Activated CD8-positive, alpha-beta T cell treated with anti-CD3 and anti-CD28 coated beads for 36 hours (primary cell): ENCODE data around the gene SIAE. TPM values are rescaled to one million over a fixed set of nuclear protein-coding genes. Genes with fewer than 3 reads are reported as not detected.

Experiments used
- ATAC-seq: fragments of 200-7000 bp; cut with Tn5 transposase; one replicate; pipeline ENCODE4 v1.10.0; 2021; ENCODE audit warnings: mild to moderate bottlenecking, moderate library complexity
- CTCF ChIA-PET: fragments of 350-600 bp; sonication (Branson Sonifier 250); formaldehyde crosslinking; loops from one replicate; lab custom pipeline; 2021; ENCODE audit warnings: antibody characterized with exemption; lab: Charles Lee
- POLR2A ChIA-PET: fragments of 350-600 bp; sonication (Branson Sonifier 250); formaldehyde crosslinking; loops from one replicate; lab custom pipeline; 2021; ENCODE audit warnings: antibody characterized with exemption; lab: Charles Lee
- DNase-seq: peaks from one replicate; pipeline ENCODE4 v3.0.0-alpha.2; 2020
- H3K27ac Mint-ChIP-seq: one replicate; pipeline ENCODE4 v1.8.0; 2021; ENCODE audit warnings: mild to moderate bottlenecking, mixed read lengths
- H3K27me3 Mint-ChIP-seq: one replicate; pipeline ENCODE4 v1.8.0; 2021; ENCODE audit warnings: mixed read lengths
- H3K36me3 Mint-ChIP-seq: one replicate; pipeline ENCODE4 v1.8.0; 2021; ENCODE audit warnings: low read depth, mixed read lengths
- H3K4me1 Mint-ChIP-seq: one replicate; pipeline ENCODE4 v1.8.0; 2021; ENCODE audit warnings: low read depth, mixed read lengths
- H3K4me3 Mint-ChIP-seq: one replicate; pipeline ENCODE4 v1.8.0; 2021; ENCODE audit warnings: mild to moderate bottlenecking, moderate library complexity, mixed read lengths
- H3K9me3 Mint-ChIP-seq: one replicate; pipeline ENCODE4 v1.8.0; 2021; ENCODE audit warnings: mixed read lengths
- intact Hi-C: fragments of 100-400 bp; cut with micrococcal nuclease; formaldehyde crosslinking; loops from one replicate; pipeline ENCODE4 v1.10.0; 2022
- total RNA-seq, 2 experiments: library from RNA; stranded (reverse); gene quantifications; one replicate each; pipeline ENCODE4 v1.2.3, GENCODE V29; 2021
- TF ChIP-seq, protein P1 (sequence below): fragments of 200-600 bp; IDR thresholded peaks from one replicate; pipeline ENCODE4 v1.8.0; 2022; ENCODE audit warnings: antibody characterized with exemption, mild to moderate bottlenecking

SIAE gene
- total RNA-seq, 2 experiments from 2014 or later: 5.0 to 6.2 TPM

DNA sequence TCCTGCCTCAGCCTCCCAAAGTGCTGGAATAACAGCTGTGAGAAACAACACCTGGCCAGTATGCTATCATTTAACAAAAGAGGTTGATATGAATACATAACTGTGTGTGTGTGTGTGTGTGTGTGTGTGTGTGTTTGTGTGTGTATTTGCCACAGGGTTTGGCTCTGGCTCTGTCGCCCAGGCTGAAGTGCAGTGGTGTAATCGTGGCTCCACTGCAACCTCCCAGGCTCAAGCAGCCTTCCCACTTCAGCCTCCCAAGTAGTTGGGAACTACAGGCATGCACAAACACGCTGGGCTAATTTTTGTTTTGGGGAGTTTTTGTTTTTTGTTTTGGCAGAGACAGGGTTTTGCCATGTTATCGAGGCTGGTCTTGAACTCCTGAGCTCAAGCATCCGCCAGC is 4.9 kb upstream of the SIAE start:
- H3K27ac Mint-ChIP-seq: no peak overlapping the region
- H3K4me3 Mint-ChIP-seq: no peak overlapping the region
- DNase-seq (no peak), ATAC-seq (no peak)
- peaks cover 10% of the 10 kb centered on the region for H3K4me1 Mint-ChIP-seq
- intact Hi-C loops: no loop called here
- peaks cover 11% of the 10 kb centered on the region for H3K9me3 Mint-ChIP-seq
- ChIA-PET CTCF (interaction anchor here (0.7 to 1.8 kb wide), 2 partner anchors 9 to 86 kb away, joined by 3 to 6 read pairs; no protein-coding TSS in a partner anchor), POLR2A (interaction anchor here (0.6 kb wide), 1 partner anchor 68 kb away, joined by 4 read pairs; no protein-coding TSS in a partner anchor)
- TF ChIP-seq, protein P1, sequence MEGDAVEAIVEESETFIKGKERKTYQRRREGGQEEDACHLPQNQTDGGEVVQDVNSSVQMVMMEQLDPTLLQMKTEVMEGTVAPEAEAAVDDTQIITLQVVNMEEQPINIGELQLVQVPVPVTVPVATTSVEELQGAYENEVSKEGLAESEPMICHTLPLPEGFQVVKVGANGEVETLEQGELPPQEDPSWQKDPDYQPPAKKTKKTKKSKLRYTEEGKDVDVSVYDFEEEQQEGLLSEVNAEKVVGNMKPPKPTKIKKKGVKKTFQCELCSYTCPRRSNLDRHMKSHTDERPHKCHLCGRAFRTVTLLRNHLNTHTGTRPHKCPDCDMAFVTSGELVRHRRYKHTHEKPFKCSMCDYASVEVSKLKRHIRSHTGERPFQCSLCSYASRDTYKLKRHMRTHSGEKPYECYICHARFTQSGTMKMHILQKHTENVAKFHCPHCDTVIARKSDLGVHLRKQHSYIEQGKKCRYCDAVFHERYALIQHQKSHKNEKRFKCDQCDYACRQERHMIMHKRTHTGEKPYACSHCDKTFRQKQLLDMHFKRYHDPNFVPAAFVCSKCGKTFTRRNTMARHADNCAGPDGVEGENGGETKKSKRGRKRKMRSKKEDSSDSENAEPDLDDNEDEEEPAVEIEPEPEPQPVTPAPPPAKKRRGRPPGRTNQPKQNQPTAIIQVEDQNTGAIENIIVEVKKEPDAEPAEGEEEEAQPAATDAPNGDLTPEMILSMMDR: no peak
- H3K36me3 Mint-ChIP-seq: peaks cover 4% of the 10 kb centered on the region
- H3K27me3 Mint-ChIP-seq: no peaks in the 10 kb centered on the region

DNA sequence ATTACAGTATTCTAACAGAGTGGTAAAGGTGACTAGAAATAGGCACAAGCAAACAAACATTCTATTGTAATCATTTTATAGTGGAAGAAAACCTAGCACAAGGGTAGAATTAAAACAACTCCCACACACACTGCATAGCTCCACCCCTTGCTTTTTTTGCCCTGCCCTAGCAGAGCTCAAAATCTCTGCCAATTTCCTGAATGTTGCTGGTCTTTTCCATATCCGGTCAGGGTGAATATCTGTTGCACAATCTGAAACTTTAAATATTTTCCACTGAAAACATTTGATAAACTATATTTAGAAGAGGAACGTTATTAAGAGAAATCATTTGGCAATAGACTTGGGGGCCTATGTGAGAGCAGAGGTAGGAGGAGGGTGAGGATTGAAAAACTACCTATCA is 2.8 kb upstream of the SIAE start:
- ATAC-seq: no peak
- H3K9me3 Mint-ChIP-seq: no peaks in the 10 kb centered on the region
- CTCF ChIA-PET: no interaction called here
- POLR2A ChIA-PET: no interaction called here
- DNase-seq: no peak
- H3K4me1 Mint-ChIP-seq: peaks cover 22% of the 10 kb centered on the region
- no peak overlapping the region for H3K27ac Mint-ChIP-seq
- TF ChIP-seq, protein P1: no peak
- peaks cover 2% of the 10 kb centered on the region for H3K36me3 Mint-ChIP-seq
- no peak overlapping the region for H3K4me3 Mint-ChIP-seq
- intact Hi-C loops: no loop called here
- no peaks in the 10 kb centered on the region for H3K27me3 Mint-ChIP-seq

DNA sequence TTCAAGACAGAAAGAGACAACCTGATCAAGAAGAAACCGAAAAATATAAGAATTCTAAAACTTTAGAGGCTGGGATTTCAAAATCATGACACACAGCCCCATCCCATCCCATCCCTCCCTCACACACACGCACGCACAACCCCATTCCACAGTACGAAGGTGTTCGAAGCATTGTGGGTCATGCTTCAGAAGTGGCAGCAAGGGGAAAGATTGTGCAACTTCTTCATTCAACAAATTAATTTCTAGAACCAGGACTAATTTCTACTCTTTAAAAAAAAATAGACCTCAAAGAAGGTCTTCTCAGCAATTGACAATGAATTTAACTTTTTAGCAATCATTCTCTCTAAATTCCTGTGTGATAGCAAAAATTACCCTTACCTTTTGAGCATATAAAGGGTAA is 1.0 kb upstream of the SIAE start:
- Mint-ChIP-seq H3K36me3 (peaks cover 2% of the 10 kb centered on the region), H3K27ac (peak overlapping the region; percentile 90), H3K27me3 (no peaks in the 10 kb centered on the region), H3K4me3 (peak overlapping the region; percentile 88), H3K4me1 (peaks cover 30% of the 10 kb centered on the region), H3K9me3 (no peaks in the 10 kb centered on the region)
- intact Hi-C loops: loop anchor here (5.0 kb wide), 1 partner anchor 73 kb away; no protein-coding TSS in a partner anchor
- DNase-seq: no peak
- TF ChIP-seq, protein P1: no peak
- ATAC-seq: no peak
- ChIA-PET CTCF (interaction anchor here (1.1 to 3.1 kb wide), 3 partner anchors 72 to 162 kb away, joined by 4 to 19 read pairs (median 14); partner anchors contain the start of gene ESAM), POLR2A (interaction anchor here (0.8 to 1.6 kb wide), 2 partner anchors 202 to 1480 kb away, joined by 3 to 5 read pairs; no protein-coding TSS in a partner anchor)

DNA sequence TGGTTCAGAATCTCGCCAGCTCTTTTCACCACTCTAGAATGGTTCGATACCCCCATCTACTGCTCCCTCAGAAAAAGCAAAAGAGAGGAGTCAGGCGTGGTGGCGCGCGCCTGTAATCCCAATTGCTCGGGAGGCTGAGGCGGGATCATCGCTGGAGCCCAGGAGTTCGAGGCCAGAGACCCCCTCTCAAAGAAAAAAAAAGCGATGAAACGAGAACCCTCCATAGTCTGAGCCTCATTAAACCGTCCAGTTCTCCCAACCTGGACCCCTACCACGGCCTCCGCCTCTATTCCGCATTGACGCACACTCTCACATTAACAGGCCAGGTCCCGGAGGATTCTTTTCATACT is 604 bp upstream of the SIAE start:
- intact Hi-C loops: loop anchor here (5.0 kb wide), 1 partner anchor 73 kb away; no protein-coding TSS in a partner anchor
- ChIA-PET CTCF (interaction anchor here (1.1 to 3.1 kb wide), 5 partner anchors 26 to 163 kb away, joined by 3 to 19 read pairs (median 13); partner anchors contain the start of gene ESAM), POLR2A (interaction anchor here (0.6 to 1.6 kb wide), 7 partner anchors 57 to 202 kb away, joined by 3 to 6 read pairs (median 3); partner anchors contain the start of gene MSANTD2)
- TF ChIP-seq, protein P1: no peak
- DNase-seq (no peak), ATAC-seq (no peak)
- Mint-ChIP-seq H3K9me3 (no peaks in the 10 kb centered on the region), H3K4me1 (peaks cover 30% of the 10 kb centered on the region), H3K27me3 (no peaks in the 10 kb centered on the region), H3K4me3 (peak overlapping the region; percentile 88), H3K36me3 (peaks cover 2% of the 10 kb centered on the region), H3K27ac (peak overlapping the region; percentile 90)

DNA sequence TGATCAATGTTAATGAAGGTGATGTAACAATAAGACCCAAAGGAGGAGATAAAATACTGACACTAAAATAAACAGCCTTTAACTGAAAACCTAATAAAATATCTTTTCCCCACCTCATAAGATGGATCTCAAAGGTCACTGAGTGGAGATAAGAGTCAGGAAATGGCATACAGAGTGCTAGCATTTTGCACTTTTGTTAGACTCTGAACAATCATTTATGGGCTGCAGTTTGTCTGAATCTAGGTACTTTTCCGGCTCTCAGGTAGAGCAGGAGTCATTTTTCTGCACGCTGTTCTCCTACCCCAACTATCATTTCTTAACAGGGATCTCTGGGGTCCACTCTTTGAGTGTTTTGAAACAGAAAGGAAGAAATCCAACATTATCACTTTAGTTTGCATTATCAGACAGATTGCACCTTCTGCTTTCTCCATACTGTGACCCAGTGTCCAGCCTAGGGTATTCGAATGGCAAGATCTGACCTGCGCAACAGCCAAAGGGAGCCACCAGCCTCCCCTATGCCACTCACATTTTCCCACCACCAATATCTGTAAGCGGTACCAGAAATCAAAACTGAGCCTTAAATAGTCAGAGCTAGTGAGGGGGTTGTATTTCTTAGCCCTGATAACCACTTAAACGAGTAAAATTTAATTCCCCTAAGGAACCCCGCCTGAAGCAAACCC is 863 bp downstream of the SIAE start:
- no peaks in the 10 kb centered on the region for H3K9me3 Mint-ChIP-seq
- ChIA-PET POLR2A (interaction anchor here (1.2 to 1.6 kb wide), 6 partner anchors 74 to 204 kb away, joined by 3 to 6 read pairs (median 4); partner anchors contain the start of gene MSANTD2), CTCF (interaction anchor here (1.2 to 3.1 kb wide), 5 partner anchors 71 to 164 kb away, joined by 4 to 19 read pairs (median 13); partner anchors contain the start of gene ESAM)
- peak overlapping the region; percentile 4 for H3K27ac Mint-ChIP-seq
- ATAC-seq (no peak), DNase-seq (no peak)
- TF ChIP-seq, protein P1: no peak
- H3K4me1 Mint-ChIP-seq: peaks cover 30% of the 10 kb centered on the region
- H3K4me3 Mint-ChIP-seq: peak overlapping the region; percentile 88
- H3K36me3 Mint-ChIP-seq: peaks cover 2% of the 10 kb centered on the region
- intact Hi-C loops: loop anchor here (5.0 kb wide), 1 partner anchor 75 kb away; no protein-coding TSS in a partner anchor
- H3K27me3 Mint-ChIP-seq: no peaks in the 10 kb centered on the region
